Measurements from ENCODE around the gene CHST10. TPM values are rescaled to one million over a fixed set of nuclear protein-coding genes. Genes with fewer than 3 reads are reported as not detected.

The CHST10 gene
- total and polyA plus RNA-seq, 11 donors: 5.8 to 14.1 (median 8.8) TPM

- ATAC-seq: no peak
- no peak for DNase-seq
- intact Hi-C loops (cut with DNase I): no loop called here
- Histone ChIP-seq H3K36me3 (peaks cover 0 to 66% (median 44%) of the 10 kb centered on the region in 9 donors), H3K4me3 (no peak overlapping the region), H3K4me1 (peaks cover 0 to 3% (median 0%) of the 10 kb centered on the region in 12 donors), H3K9me3 (no peaks in the 10 kb centered on the region), H3K27ac (no peak overlapping the region), H3K27me3 (no peaks in the 10 kb centered on the region)
- no peak for TF ChIP-seq CTCF (IDR thresholded peaks at IDR 0.05)
- no peak for TF ChIP-seq POLR2A (IDR thresholded peaks at IDR 0.05)
- 92 to 94% (median 93%) methylated on average over 6 to 8 of the region's 8 CpGs for WGBS, 4 donors
Measured at GRCh38 chr2:100392715-100393114, 24.8 kb downstream of the CHST10 start.

- TF ChIP-seq CTCF (IDR thresholded peaks at IDR 0.05): no peak
- TF ChIP-seq POLR2A (IDR thresholded peaks at IDR 0.05): no peak
- Histone ChIP-seq H3K36me3 (peaks cover 0 to 58% (median 38%) of the 10 kb centered on the region in 9 donors), H3K4me3 (no peak overlapping the region), H3K27me3 (no peaks in the 10 kb centered on the region), H3K4me1 (peaks cover 0 to 3% (median 0%) of the 10 kb centered on the region in 12 donors), H3K9me3 (no peaks in the 10 kb centered on the region), H3K27ac (no peak overlapping the region)
- DNase-seq: peak in 4 of 5 donors; percentile 29 to 63 (median 50)
- ATAC-seq: peak; percentile 78 to 88 (median 84)
- 82 to 87% (median 85%) methylated on average over 17 to 23 of the region's 23 CpGs for WGBS, 4 donors
- intact Hi-C loops (cut with DNase I): no loop called here
Measured at GRCh38 chr2:100391735-100392515, 25.5 kb downstream of the CHST10 start.

DNA sequence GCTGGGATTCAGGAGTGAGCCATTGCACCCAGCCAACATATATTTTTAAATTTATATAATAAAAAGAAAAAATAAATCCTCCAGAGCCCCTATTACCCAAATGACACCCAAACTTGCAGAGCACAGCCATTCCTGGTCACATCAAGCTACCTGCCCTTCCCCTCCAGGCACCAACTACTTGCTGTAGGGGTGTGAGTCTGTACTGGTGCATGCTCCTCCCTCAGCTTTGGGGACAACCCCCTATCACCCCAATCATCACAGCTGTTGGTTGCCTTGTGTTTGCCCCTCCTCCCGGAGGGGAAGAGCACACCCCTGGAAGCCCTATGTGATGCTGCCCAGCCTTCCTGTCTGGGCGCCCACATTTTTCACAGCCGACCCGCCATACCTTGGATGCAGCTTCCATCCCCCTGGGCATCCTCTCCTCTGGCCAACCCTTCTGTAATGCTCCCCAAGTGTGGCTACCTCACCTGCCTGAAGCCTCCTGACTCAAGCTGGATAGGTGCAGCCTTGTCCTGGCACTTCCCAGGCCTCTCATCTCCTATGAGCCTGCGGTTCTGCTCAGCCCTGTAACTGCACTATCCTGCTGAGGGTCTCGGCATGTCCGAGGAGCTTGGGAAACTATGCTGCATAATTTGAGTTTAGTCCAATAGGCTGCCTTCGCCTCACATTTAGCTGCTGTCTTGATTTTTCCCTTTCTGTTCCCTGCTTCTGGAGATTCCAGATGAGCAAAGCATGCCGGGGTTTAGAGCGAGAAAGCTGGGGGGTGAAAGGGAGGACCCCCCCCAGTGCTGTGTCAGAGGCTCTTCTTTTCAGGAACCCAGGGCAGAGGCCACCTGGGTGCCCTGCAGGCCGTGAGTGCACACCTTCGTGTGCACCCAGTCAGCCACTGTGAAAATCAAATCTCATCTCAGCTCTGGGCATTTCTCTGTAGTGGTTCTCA lies 27.2 kb downstream of the CHST10 start:
- intact Hi-C loops (cut with DNase I): no loop called here
- ATAC-seq (no peak), DNase-seq (no peak)
- Histone ChIP-seq H3K9me3 (no peaks in the 10 kb centered on the region), H3K4me1 (peaks cover 0 to 3% (median 0%) of the 10 kb centered on the region in 12 donors), H3K36me3 (peaks cover 0 to 42% (median 29%) of the 10 kb centered on the region in 9 donors), H3K27me3 (no peaks in the 10 kb centered on the region), H3K4me3 (no peak overlapping the region), H3K27ac (no peak overlapping the region)
- 88 to 92% (median 92%) methylated on average over 11 to 12 of the region's 12 CpGs for WGBS, 4 donors
- TF ChIP-seq CTCF (IDR thresholded peaks at IDR 0.05) (no peak), POLR2A (IDR thresholded peaks at IDR 0.05) (no peak)

GRCh38 chr2:100388703-100389102 lies 28.8 kb downstream of the CHST10 start:
- H3K36me3 ChIP-seq: peaks cover 0 to 26% (median 18%) of the 10 kb centered on the region in 9 donors
- no peak overlapping the region for H3K4me3 ChIP-seq
- no peak overlapping the region for H3K27ac ChIP-seq
- no peaks in the 10 kb centered on the region for H3K9me3 ChIP-seq
- H3K27me3 ChIP-seq: no peaks in the 10 kb centered on the region
- no peak for TF ChIP-seq POLR2A (IDR thresholded peaks at IDR 0.05)
- no peak for TF ChIP-seq CTCF (IDR thresholded peaks at IDR 0.05)
- intact Hi-C loops (cut with DNase I): loop anchor here in 3 of 10 donors (10.0 kb wide), 1 partner anchor 834 kb away; no protein-coding TSS in a partner anchor
- DNase-seq (no peak), ATAC-seq (no peak)
- H3K4me1 ChIP-seq: peaks cover 0 to 3% (median 0%) of the 10 kb centered on the region in 12 donors
- 85 to 91% (median 90%) methylated on average over 6 of the region's 6 CpGs for WGBS, 4 donors

All from heart left ventricle (tissue), 16 donors.